ENCODE results near the gene NFATC3.

Gene NFATC3

GRCh38 chr16:68247932-68248331, 162.8 kb downstream of the NFATC3 start:
- DNase-seq (ENCODE audit: low read depth): no peak

GRCh38 chr16:68249371-68249770, 164.2 kb downstream of the NFATC3 start:
- no peak for DNase-seq (ENCODE audit: low read depth)

- DNase-seq (ENCODE audit: low read depth): no peak
Observed at GRCh38 chr16:68250951-68251350, 165.8 kb downstream of the NFATC3 start.

GRCh38 chr16:68251832-68252231, 166.7 kb downstream of the NFATC3 start:
- no peak for DNase-seq (ENCODE audit: low read depth)

- DNase-seq (ENCODE audit: low read depth): no peak
Observed at GRCh38 chr16:68252383-68252782, 167.2 kb downstream of the NFATC3 start.

GRCh38 chr16:68253721-68254120, 168.6 kb downstream of the NFATC3 start:
- DNase-seq (ENCODE audit: low read depth): no peak

GRCh38 chr16:68255712-68256111, 170.5 kb downstream of the NFATC3 start:
- no peak for DNase-seq (ENCODE audit: low read depth)

- no peak for DNase-seq (ENCODE audit: low read depth)
Observed at GRCh38 chr16:68257251-68257905, 172.2 kb downstream of the NFATC3 start.

GRCh38 chr16:68257906-68258800, 173.0 kb downstream of the NFATC3 start:
- DNase-seq (ENCODE audit: low read depth): no peak

GRCh38 chr16:68259007-68259825, 174.0 kb downstream of the NFATC3 start:
- no peak for DNase-seq (ENCODE audit: low read depth)

- DNase-seq (ENCODE audit: low read depth): no peak
Observed at GRCh38 chr16:68263559-68264127, 178.5 kb downstream of the NFATC3 start.

GRCh38 chr16:68264128-68265077, 179.2 kb downstream of the NFATC3 start, which contains the start of gene SLC7A6:
TSS of gene SLC7A6 (plus strand) at chr16:68264526. CDS start at chr16:68274727, 10,201 bp downstream.
- DNase-seq (ENCODE audit: low read depth): peak; percentile 79

- DNase-seq (ENCODE audit: low read depth): peak; percentile 58
Observed at GRCh38 chr16:68265078-68265920, 180.1 kb downstream of the NFATC3 start.

GRCh38 chr16:68267612-68268405, 182.6 kb downstream of the NFATC3 start:
- no peak for DNase-seq (ENCODE audit: low read depth)

GRCh38 chr16:68269793-68270192, 184.6 kb downstream of the NFATC3 start:
- DNase-seq (ENCODE audit: low read depth): no peak

GRCh38 chr16:68270353-68270752, 185.2 kb downstream of the NFATC3 start:
- DNase-seq (ENCODE audit: low read depth): no peak

- DNase-seq (ENCODE audit: low read depth): peak; percentile 76
Observed at GRCh38 chr16:68272507-68273209, 187.5 kb downstream of the NFATC3 start.

- DNase-seq (ENCODE audit: low read depth): no peak
Observed at GRCh38 chr16:68273459-68273858, 188.3 kb downstream of the NFATC3 start.
